ENCODE measurements around the gene SLC25A47.

SLC25A47 gene

DNA sequence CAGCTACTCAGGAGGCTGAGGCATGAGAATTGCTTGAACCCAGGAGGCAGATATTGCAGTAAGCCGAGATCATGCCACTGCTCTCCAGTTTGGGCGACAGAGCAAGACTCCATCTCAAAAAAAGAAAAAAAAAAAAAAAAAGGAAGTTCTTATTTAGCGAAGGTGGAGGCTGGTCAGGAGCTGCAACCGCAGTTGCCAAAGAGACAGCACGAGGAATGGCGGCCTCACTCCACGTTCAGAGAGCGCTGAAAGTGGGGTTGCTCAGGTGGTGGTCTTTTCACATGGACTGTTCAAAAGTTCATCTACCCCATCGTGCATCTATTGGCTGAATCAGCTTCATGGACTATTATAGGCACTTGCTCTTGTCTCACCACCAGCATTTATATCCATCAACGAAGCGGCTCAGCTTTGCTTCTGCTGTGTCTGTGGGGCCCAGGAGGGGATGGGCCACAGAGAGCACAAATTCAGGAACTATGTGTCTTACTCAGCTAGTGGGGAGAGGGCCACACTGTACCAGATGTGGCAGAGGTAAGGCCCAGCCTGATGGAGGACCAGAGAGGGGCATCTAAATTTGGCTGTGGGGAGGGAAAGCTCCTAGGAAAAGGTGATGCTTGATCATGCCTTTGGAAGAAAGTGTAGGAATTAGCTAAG, 27.3 kb downstream of the SLC25A47 start:
- Histone ChIP-seq H3K27ac (ENCODE audit: low read length) (no peak overlapping the region), H3K4me2 (ENCODE audit: low read depth, low read length) (no peak overlapping the region), H3K79me2 (ENCODE audit: low read length) (no peaks in the 10 kb centered on the region), H3K9me3 (replicated peaks; ENCODE audit: insufficient read depth, low read length) (no peaks in the 10 kb centered on the region), H3K36me3 (replicated peaks; ENCODE audit: insufficient read depth, low read length) (no peaks in the 10 kb centered on the region), H3F3A (ENCODE audit: insufficient read depth, low read length) (no peaks in the 10 kb centered on the region), H3K9me2 (replicated peaks; ENCODE audit: insufficient read depth, low read length) (no peaks in the 10 kb centered on the region), H4K20me1 (ENCODE audit: insufficient read depth, low read length) (no peaks in the 10 kb centered on the region), H3K4me1 (ENCODE audit: low read length) (no peaks in the 10 kb centered on the region), H3K4me3 (ENCODE audit: low read length) (no peak overlapping the region), H3K9ac (ENCODE audit: low read length) (no peak overlapping the region), H2AFZ (ENCODE audit: low read length) (no peak overlapping the region), H3K27me3 (replicated peaks; ENCODE audit: insufficient read depth, low read length) (no peaks in the 10 kb centered on the region)
- no peak for DNase-seq
- TF ChIP-seq EZH2 (optimal IDR thresholded peaks at IDR 0.05; ENCODE audit: low read depth, low read length) (no peak), CTCF (IDR thresholded peaks at IDR 0.05; ENCODE audit: low read length) (no peak), EZH2phosphoT487 (IDR thresholded peaks at IDR 0.05; ENCODE audit: low read length) (no peak)

DNA sequence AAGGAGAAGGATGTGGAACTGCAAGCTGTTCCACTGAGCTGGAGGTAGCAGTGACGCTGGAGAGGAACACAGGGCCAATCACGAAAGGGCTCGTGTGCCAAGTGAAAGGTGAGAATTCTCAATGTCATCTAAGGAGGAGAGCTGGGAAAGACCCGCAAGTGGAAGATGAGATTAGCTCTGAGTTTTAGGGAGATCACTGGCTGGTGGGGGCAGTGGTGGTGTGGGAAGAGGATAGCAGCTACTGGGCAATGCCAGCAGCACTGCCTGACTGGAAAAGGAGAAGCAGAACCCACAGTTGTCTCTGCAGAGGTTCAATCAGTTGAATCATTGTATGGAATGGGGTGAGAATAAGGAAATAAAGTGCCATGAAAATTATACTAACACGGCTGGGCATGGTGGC, 27.8 kb downstream of the SLC25A47 start:
- no peaks in the 10 kb centered on the region for H3K4me1 ChIP-seq (ENCODE audit: low read length)
- H3F3A ChIP-seq (ENCODE audit: insufficient read depth, low read length): no peaks in the 10 kb centered on the region
- no peak for DNase-seq
- no peaks in the 10 kb centered on the region for H4K20me1 ChIP-seq (ENCODE audit: insufficient read depth, low read length)
- no peaks in the 10 kb centered on the region for H3K79me2 ChIP-seq (ENCODE audit: low read length)
- no peak overlapping the region for H3K9ac ChIP-seq (ENCODE audit: low read length)
- H3K27ac ChIP-seq (ENCODE audit: low read length): no peak overlapping the region
- H3K36me3 ChIP-seq (replicated peaks; ENCODE audit: insufficient read depth, low read length): no peaks in the 10 kb centered on the region
- no peak overlapping the region for H3K4me2 ChIP-seq (ENCODE audit: low read depth, low read length)
- H3K9me3 ChIP-seq (replicated peaks; ENCODE audit: insufficient read depth, low read length): no peaks in the 10 kb centered on the region
- TF ChIP-seq EZH2 (optimal IDR thresholded peaks at IDR 0.05; ENCODE audit: low read depth, low read length) (no peak), EZH2phosphoT487 (IDR thresholded peaks at IDR 0.05; ENCODE audit: low read length) (no peak), CTCF (IDR thresholded peaks at IDR 0.05; ENCODE audit: low read length) (no peak)
- H3K27me3 ChIP-seq (replicated peaks; ENCODE audit: insufficient read depth, low read length): no peaks in the 10 kb centered on the region
- no peak overlapping the region for H3K4me3 ChIP-seq (ENCODE audit: low read length)
- no peak overlapping the region for H2AFZ ChIP-seq (ENCODE audit: low read length)
- no peaks in the 10 kb centered on the region for H3K9me2 ChIP-seq (replicated peaks; ENCODE audit: insufficient read depth, low read length)

DNA sequence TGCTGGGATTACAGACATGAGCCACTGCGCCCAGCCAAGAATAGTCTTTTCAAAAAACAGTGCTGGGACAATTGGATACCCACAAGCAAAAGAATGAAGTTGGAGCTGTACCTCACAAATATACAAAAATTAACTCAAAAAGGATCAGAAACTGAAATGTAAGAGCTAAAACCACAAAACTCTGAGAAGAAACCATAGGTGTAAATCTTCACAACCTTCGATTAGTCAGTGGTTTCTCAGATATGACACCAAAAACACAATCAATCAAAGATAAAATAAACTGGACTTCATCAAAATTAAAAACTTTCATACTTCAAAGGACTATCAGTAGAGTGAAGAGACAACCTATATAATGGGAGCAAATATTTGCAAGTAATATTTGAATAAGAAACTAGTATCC, 35.3 kb downstream of the SLC25A47 start:
- H3K9me2 ChIP-seq (replicated peaks; ENCODE audit: insufficient read depth, low read length): no peaks in the 10 kb centered on the region

GRCh38 chr14:100359111-100359510, 36.0 kb downstream of the SLC25A47 start:
- no peaks in the 10 kb centered on the region for H3K4me1 ChIP-seq (ENCODE audit: low read length)
- H4K20me1 ChIP-seq (ENCODE audit: insufficient read depth, low read length): no peaks in the 10 kb centered on the region
- TF ChIP-seq EZH2phosphoT487 (IDR thresholded peaks at IDR 0.05; ENCODE audit: low read length) (no peak), CTCF (IDR thresholded peaks at IDR 0.05; ENCODE audit: low read length) (no peak), EZH2 (optimal IDR thresholded peaks at IDR 0.05; ENCODE audit: low read depth, low read length) (no peak)
- DNase-seq: no peak
- H3K27me3 ChIP-seq (replicated peaks; ENCODE audit: insufficient read depth, low read length): no peaks in the 10 kb centered on the region
- no peaks in the 10 kb centered on the region for H3K9me3 ChIP-seq (replicated peaks; ENCODE audit: insufficient read depth, low read length)
- H3F3A ChIP-seq (ENCODE audit: insufficient read depth, low read length): no peaks in the 10 kb centered on the region
- H3K4me2 ChIP-seq (ENCODE audit: low read depth, low read length): no peak overlapping the region
- no peaks in the 10 kb centered on the region for H3K79me2 ChIP-seq (ENCODE audit: low read length)
- no peaks in the 10 kb centered on the region for H3K36me3 ChIP-seq (replicated peaks; ENCODE audit: insufficient read depth, low read length)
- H3K4me3 ChIP-seq (ENCODE audit: low read length): no peak overlapping the region
- H3K9me2 ChIP-seq (replicated peaks; ENCODE audit: insufficient read depth, low read length): no peaks in the 10 kb centered on the region
- no peak overlapping the region for H2AFZ ChIP-seq (ENCODE audit: low read length)
- no peak overlapping the region for H3K27ac ChIP-seq (ENCODE audit: low read length)
- no peak overlapping the region for H3K9ac ChIP-seq (ENCODE audit: low read length)

More for the DNA sequence above, 35.3 kb downstream of the SLC25A47 start:
- Histone ChIP-seq H3K4me2 (ENCODE audit: low read depth, low read length) (no peak overlapping the region), H3K79me2 (ENCODE audit: low read length) (no peaks in the 10 kb centered on the region), H3K9me3 (replicated peaks; ENCODE audit: insufficient read depth, low read length) (no peaks in the 10 kb centered on the region), H3K27ac (ENCODE audit: low read length) (no peak overlapping the region), H3F3A (ENCODE audit: insufficient read depth, low read length) (no peaks in the 10 kb centered on the region), H3K36me3 (replicated peaks; ENCODE audit: insufficient read depth, low read length) (no peaks in the 10 kb centered on the region), H3K4me3 (ENCODE audit: low read length) (no peak overlapping the region), H2AFZ (ENCODE audit: low read length) (no peak overlapping the region), H3K4me1 (ENCODE audit: low read length) (no peaks in the 10 kb centered on the region), H3K9ac (ENCODE audit: low read length) (no peak overlapping the region), H4K20me1 (ENCODE audit: insufficient read depth, low read length) (no peaks in the 10 kb centered on the region), H3K27me3 (replicated peaks; ENCODE audit: insufficient read depth, low read length) (no peaks in the 10 kb centered on the region)
- no peak for DNase-seq
- no peak for TF ChIP-seq EZH2phosphoT487 (IDR thresholded peaks at IDR 0.05; ENCODE audit: low read length)

Data from MM.1S (cell line).